Ammon's horn (tissue), 1 donor: Measurements from ENCODE around the gene HMGN4.
"Not testable (repeated sequence)": the region's sequence is repeated elsewhere in the genome, so short reads cannot be mapped to it uniquely, and the experiment has no call there.

Experiments
- DNase-seq: peaks from one replicate; pipeline ENCODE4 v3.0.0-alpha.2; 2016; ENCODE audit warnings: low spot score

Gene HMGN4

DNA sequence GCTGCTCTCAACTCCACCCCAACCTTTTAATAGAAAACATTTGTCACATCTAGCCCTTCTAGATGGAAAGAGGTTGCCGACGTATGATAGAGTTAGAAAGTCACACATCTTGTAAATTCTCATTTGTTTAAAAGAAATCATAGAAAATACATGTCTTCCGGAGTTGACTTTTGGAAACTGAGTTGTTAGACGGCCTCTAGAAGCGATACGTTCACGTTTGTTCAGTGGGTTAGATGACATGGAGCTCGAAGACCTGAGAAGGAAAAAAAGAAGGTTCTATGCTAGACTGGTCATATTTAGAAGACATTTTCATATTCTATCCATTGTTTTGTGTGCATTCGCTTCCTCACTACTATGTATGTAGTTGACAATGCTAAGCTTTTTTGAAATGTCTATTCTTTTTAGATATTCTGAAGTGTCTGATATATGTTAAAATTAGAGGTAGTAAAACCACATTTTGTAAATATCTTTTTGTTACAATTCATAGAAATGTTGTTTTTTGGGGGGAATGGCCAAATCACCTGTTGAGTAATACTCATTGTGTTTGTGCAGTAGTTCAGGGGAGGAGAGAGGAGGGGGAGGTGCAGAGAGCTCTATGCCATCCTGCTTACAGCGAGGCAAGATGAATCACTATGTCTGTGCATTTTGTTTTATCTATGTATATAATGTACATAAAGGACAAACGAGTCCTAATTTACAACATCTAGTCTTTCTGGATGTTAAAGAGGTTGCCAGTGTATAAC lies 15.5 kb upstream of the HMGN4 start:
- DNase-seq = not testable (repeated sequence)

DNA sequence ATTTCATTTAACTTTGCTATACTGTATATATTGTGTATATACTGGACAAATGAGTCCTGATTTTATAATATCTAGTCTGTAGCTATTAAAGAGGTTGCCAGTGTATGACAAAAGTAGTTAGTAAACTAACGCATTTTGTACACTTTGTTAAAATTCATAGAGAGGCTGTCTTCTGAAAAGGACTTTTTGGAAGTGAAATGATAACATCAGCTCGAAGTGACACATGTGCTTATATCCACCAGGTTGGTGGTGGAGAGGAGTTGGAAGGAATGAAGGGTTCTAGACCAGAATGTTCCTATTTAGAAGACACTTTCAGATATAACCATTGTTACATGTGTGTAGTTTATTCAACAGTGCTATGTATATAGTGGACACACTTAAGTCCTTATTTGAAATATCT lies 13.9 kb upstream of the HMGN4 start:
- not testable (repeated sequence) for DNase-seq

DNA sequence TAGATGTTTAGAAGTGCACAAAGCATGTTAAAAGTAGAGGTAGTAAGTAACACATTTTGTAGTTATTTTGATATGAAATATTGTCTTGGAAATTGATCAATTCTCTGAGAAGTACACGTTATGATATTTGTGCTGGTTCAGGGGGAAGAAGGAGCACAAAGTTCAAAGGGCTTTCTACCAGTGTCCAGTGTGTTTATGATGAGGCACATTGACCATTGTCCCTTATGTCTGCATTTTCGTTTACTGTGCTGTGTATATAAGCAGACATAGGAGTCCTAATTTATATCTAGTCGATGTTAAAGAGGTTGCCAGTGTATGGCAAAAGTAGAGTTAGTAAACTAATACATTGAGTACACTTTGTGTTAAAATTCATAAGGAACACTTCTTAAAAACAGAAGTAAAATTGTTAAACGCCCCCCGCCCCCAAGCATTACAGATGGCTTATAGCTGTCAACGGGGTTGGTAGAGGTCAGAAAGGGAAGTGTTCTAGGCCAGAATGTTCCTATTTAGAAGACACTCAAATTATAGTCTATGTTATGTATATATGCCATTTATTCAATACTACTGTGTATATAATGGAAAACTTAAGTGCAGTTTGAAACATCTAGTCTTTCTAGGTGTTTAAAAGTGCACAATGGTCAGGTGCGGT lies 13.3 kb upstream of the HMGN4 start:
- no peak for DNase-seq

DNA sequence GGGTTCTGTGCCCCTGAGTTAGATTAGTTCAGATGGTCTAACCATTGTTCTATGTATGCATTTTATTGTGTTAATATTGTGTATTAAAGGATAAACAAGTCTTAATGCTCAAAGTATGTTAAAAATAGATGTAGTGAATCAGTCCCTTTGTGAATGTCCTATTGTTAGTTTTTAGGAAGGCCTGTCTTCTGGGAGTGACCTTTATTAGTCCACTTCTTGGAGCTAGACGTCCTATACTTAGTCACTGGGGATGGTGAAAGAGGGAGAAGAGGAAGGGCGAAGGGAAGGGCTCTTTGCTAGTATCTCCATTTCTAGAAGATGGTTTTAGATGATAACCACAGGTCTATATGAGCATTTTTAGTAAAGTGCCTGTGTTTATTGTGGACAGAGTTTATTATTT lies 12.3 kb upstream of the HMGN4 start:
- DNase-seq = no peak

DNA sequence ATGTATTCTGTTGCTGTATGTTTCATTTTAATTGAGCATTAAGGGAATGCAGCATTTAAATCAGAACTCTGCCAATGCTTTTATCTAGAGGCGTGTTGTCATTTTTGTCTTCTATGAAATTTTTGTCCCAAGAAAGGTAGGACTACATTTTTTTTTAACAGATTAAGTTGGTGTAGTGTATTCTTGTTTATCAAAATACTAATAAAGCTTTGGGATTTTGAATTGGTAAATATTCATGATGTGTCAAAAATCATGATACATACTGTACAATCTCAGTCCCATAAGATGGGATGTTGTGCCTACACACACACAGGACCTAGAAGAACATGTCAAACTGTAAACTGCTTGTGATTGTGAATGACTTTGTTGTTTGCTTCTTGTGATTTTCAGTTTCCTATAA lies 11.2 kb upstream of the HMGN4 start:
- no peak for DNase-seq

DNA sequence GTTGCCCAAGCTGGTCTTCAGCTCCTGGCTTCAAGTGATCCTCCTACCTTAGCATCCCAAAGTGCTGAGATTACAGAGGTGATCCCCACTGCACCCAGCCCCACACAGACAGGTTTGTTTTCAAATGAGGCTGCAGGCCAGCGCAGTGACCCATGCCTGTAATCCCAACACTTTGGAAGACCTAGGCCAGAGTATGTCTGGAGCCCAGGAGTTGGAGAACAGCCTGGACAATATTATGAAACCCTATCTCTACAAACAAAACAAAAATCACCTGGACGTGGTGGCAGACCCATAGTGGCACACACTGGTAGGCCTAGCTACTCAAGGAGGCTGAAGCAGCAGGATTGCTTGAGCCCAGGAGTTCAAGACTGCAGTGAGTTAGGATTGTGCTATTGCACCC lies 8.0 kb upstream of the HMGN4 start:
- no peak for DNase-seq

DNA sequence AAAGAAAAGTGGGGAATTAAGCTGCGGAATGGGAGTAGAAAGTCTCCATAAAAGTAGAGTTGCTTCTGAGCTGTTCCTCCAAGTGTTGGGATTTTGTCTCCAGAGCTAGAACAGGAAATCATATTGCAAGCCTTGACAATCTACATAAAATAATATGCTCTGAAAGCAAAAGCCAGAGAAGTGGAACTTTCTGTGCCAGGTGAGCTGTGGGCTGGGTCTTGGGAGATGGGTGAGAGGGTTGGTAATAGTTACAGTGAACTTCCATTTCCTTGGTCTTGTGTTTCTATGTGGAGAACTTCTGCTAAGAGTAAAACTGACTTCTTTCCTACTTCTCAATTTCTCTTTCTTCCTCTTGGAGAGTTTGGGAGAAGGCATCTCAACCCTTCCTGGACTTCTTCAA lies 6.3 kb upstream of the HMGN4 start:
- no peak for DNase-seq

DNA sequence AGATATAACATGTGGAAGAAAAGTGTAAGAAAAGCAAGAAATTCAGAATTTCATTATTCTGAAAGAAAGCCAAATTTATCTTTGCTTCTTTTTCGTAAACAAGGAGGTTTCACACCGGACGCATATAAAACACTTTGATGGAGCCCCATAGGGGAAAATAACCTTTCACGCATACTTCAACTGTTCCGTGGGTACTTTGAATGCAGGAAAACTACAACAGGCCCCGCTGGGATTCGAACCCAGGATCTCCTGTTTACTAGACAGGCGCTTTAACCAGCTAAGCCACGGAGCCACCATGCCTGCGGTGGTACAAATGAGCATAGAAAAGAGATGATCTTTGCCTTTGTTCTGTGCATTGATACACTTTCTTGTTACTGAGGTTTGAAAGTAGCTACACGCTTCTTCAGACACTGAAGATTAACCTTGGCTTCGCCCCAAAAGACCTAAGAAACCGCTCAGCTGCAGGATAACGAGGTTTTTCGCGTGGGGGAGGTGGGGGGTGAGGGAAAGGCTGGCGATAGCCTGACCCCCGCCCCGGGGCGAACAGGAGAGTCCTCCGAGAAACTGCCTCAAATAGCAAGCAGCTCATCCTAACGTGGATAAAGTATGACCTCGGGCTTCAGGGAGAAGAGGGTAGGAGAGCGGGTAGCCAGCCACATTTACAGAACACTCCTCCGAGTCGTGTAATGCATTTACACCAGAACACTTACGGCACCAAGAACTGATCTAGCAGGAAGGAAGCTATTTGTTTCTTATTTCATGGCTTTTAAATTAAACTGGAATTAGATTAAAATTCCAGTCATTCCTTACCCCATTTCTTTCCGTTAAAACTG lies 5.3 kb upstream of the HMGN4 start:
- DNase-seq = peak; percentile 94

DNA sequence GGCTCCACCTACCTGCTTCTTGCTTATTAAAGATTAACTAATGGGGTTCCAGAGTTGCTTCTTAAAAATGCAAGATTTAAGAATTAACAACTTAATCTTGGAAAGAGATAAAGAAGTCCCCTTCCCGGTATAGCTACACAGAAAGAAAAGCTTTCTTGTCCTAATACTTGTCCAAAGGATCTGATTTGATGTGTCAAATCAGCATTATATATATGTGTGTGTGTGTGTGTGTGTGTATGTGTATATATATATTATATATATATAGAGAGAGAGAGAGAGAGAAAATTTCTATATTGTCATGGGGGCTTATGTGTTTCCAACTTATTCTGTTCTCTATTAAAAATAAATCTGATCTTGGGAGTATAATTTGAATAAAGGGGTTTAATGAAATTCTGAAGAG lies 4.6 kb upstream of the HMGN4 start:
- DNase-seq = no peak

DNA sequence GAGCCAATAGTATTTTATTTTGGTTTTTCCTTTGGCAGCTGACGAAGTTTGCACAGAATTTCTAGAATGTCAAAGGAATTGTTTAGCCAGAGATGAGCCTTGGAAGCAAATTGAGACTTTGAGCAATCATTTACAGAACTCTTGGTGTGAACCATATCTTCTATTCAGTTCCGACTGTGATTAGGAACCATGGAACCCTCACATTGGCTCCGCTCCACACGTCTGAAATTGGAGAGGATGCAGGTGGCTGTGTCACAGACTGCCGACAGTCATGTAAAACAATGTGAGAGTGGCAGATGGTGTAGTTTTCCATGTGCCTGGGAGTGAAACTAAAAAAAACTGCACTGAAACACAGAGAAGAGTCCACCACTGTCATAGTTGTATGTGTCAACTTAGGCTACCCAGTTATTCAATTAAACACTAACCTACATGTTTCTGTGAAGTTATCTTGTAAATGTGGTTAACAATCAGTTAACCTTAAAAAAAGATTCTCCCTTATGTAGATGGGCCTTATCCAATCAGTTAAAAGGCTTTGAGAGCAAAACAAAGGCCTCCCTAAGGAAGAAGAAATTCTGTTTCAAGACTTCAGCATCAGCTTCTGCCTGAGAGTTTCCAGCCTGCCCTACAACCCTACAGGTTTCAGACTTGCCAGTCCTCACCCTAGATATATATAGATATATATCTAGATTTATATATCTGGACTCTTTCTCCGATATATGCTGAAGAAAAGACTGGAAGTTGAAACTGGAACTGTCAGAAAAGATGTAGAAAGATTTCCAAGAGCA lies 3.3 kb upstream of the HMGN4 start:
- peak; percentile 63 for DNase-seq

DNA sequence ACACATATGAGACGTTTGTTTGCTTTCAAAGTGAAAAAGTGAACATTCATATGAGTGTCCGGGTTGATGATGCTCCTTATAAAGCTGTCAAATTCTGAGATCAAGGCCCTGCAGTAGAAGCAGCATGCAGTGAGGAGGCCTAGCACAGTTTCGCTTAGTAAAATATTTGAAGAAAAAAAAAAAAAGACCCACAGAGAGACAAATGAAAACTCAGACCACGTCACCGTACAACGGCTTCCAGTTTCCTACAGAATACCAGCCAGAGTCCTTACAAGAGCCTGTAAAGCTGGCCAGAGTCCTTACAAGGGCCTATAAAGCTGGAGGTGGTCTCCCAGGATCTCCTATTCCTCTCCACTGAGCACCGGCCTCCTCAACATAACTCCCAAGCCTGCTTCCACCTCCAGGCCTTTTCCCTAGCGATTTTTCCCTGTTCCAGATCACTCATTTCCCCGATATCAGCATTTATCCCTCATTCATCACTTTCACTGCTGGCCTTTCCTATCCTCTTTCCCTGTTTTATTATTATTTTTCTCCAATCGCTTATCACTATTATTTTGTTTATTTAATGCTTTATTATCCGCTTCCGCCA lies 1.5 kb upstream of the HMGN4 start:
- peak; percentile 30 for DNase-seq

DNA sequence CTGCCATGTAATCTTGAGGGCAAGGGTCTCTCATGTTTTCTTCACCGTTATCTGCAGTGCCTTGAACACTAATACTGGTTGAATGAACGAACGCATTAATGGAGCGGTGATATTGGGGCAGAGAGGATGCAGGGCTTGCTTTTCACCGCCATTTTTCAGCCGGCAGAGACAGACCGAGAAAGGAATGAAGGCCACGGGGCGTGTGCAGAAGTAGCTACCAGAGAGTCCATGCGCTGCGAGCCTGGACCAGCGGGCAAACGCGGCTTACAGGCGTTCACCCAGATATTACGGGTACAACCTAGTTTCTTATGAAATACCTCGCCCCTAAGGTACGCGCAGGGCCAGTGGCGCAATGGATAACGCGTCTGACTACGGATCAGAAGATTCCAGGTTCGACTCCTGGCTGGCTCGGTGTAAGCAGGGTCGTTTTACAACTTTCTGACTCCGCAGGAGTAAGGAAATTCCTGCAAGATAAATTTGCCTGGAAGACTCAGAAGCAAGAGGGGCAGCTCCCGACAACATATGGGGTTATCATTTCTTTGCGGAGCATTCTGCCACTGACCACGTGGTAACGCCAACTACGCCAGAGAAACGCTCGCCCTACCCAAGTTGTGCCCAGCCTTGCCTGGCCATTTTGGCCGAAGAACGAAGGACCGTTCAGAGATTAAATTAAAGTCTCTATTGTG lies 863 bp upstream of the HMGN4 start:
- DNase-seq = peak; percentile 92

DNA sequence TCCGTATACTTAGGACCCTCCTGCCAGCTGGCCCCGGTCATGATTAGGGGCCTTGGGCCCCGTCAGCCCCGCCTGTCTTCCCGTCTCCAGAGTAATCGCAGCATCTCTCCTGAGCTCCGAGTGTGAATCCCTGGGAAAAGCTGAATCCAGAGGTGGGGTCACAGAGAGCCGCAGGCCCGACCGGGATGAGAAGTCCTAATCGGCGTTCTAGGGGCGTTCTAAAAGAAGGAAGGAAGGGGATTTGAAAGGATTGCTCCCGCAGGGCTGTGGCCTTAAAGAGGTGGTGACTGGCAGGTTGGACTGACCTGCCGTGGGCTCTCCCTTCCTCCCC lies 371 bp downstream of the HMGN4 start:
- DNase-seq = no peak

DNA sequence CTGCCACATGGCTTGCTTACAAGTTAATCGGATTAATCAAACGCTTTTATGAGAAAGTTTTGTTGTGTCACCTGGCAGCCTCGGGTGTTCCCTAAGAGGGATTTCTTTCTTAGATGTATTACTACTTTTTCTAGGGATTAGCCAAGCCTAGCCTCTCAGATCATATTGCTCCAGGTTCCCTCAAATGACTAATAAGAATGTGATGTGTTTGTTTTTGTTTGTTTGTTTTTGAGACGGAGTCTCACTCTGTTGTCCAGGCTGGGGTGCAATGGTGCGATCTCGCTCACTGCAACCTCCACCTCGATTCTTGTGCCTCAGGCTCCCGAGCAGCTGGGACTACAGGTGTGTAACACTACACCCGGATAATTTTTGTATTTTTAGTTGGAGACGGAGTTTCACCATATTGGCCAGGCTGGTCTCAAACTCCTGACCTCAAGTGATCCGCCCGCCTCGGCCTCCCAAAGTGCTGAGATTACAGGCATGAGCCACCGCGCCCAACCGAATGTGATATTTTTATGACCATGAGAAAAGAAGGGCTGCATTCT lies 977 bp downstream of the HMGN4 start:
- DNase-seq = no peak

DNA sequence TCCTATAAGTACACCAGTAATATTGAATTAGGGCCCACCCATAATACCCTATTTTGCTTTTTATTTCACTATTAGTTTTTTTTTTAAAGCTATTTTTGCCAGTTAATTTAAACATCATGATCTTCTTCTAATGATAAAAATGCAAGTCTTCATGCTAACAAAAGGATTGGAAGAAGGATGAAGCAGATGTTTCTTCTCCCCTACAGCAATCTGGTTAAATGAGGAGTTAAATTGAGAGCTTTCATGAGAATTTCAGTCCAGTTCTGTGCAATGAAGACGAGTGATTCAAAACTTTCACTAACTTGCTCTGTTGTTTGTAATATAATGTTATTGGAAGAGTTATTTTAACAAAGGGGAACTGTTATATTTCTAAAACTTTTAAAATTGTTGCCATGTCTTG lies 3.4 kb downstream of the HMGN4 start:
- no peak for DNase-seq

DNA sequence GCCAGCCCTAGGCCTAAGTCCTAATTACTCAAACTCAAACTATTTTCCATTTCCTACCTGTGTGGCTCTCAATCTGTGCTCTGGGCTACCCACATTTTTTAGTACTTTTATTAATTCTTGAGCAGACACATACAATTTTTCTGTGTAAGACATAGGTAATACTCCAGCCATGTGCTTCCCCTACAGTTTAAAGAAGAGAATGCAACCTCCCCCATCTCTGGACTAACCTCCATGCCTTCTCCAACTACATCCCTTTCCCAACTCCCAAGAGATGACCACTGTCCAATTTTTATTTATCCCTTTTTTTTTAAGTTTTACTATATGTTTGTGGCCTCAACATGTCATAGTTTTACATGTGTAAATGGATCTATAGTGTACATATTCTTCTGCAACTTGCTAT lies 5.8 kb downstream of the HMGN4 start:
- DNase-seq = no peak

DNA sequence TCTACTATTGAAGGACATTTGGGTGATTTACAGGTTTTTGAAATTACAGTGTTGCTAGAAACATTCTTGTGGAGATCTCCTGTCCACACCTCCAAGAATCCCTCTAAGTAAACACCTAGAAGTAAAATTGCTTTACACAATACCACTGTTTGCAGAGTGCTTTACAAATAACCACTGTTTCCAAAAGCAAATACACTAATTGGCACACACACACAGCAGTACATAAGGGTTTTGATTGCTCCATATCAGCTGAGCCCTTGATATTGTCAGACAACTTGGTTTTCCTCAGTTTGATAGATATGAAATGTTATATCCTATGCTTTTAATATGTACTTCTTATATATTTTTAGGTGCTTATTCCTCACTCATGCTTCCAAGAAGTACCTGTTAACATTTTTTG lies 6.3 kb downstream of the HMGN4 start:
- DNase-seq = no peak

DNA sequence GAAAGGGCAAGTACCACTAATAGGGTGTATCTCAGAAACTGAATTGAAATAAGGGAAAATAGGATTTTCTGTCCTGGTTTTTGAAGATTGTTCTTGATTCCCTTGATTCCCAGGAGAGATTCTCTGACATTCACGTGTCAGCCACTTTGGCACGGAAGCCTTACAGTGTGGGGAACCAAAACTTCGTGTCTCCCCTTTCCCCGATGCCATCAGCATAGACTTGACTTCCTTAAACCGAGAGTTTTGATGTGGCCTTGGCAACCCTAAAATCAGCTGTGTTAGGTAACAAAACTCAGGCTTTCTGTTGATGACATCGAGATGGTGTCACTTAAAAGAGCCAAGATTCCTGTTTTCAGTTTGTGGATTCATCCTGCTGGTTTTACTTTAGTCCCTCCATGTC lies 7.5 kb downstream of the HMGN4 start:
- DNase-seq = no peak

DNA sequence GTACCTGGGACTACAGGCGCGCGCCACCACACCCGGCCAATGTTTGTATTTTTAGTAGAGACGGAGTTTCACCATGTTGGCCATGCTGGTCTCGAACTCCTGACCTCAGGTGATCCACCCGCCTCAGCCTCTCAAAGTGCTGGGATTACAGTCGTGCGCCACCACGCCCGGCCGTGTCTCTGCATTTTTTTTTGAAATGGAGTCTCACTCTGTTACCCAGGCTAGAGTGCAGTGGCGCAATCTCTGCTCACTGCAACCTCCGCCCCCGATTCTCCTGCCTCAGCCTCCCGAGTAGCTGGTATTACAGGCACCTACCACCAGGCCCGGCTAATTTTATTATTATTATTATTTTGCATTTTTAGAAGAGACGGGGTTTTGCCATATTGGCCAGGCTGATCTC lies 9.2 kb downstream of the HMGN4 start:
- not testable (repeated sequence) for DNase-seq

DNA sequence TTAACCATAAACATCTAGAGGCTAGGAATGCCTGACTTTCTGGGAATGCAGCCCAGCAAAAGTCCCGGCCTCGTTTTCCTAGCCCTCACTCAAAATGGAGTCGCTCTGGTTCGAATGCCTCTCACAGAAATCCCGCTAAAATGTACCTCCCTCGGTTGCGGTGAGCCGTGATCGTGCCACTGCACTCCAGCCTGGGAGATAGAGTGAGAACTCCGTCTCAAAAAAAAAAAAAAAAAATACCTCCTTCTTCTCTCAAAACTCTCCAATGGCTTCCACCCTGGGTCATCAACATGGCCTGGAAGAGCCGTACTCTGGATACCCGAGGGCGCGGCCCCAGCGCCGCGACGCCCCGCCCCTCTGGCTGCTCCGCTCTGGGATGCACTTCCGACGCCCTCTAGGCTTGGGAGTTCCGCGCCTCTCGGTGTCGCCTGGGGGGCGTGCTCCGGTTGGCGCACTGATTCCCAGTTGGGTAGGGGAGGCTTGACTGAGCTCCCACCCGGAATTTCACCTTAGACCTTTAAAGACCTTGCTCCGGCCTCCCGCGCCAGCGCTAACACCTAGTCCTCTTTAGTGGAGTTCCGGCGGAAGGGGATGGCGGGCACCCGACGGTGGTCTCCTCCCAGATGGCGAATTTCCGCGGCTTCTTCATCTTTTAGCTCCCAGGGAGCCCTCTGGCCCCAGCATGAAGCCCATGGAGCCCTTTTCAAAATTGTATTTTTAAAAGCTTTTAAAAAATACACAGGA lies 12.3 kb downstream of the HMGN4 start:
- no peak for DNase-seq
